Measurements from ENCODE around the gene EXOC6.
"Not testable (repeated sequence)": the region's sequence is repeated elsewhere in the genome, so short reads cannot be mapped to it uniquely, and the experiment has no call there.

GRCh38 chr10:92976278-92976677, 128.0 kb downstream of the EXOC6 start:
- not testable (repeated sequence) for TF ChIP-seq EP300, POLR2A (IDR thresholded peaks at IDR 0.05)
